Renal pelvis (tissue), 4 donors: ENCODE measurements around the gene PAK5. TPM values are rescaled to one million over a fixed set of nuclear protein-coding genes. Genes with fewer than 3 reads are reported as not detected.
"Not testable (repeated sequence)": the region's sequence is repeated elsewhere in the genome, so short reads cannot be mapped to it uniquely, and the experiment has no call there.

Experiments
- DNase-seq: peaks from one replicate; pipeline ENCODE4 v3.0.0-alpha.2; 2013
- polyA plus RNA-seq, 3 donors: library from polyadenylated mRNA; unstranded; fragments of 120-200 nt; gene quantifications; one replicate each; pipeline ENCODE4 v1.2.1, GENCODE V29; 2013; ENCODE audit not compliant: insufficient read length in 3 of 3

Gene PAK5
- polyA plus RNA-seq, 3 donors = 0.49 to 0.60 (median 0.52) TPM

- no peak for DNase-seq
Observed at GRCh38 chr20:9686001-9686400, 152.9 kb downstream of the PAK5 start.

GRCh38 chr20:9685011-9685410, 153.9 kb downstream of the PAK5 start:
- no peak for DNase-seq

- DNase-seq = no peak
Observed at GRCh38 chr20:9677100-9677623, 161.7 kb downstream of the PAK5 start.

GRCh38 chr20:9672981-9673380, 165.9 kb downstream of the PAK5 start:
- DNase-seq = no peak

- DNase-seq = no peak
Observed at GRCh38 chr20:9672027-9672426, 166.8 kb downstream of the PAK5 start.

- no peak for DNase-seq
Observed at GRCh38 chr20:9668381-9668780, 170.5 kb downstream of the PAK5 start.

GRCh38 chr20:9663423-9663822, 175.5 kb downstream of the PAK5 start:
- no peak for DNase-seq

- DNase-seq = peak; percentile 52
Observed at GRCh38 chr20:9660236-9660868, 178.5 kb downstream of the PAK5 start.

GRCh38 chr20:9647741-9648140, 191.1 kb downstream of the PAK5 start:
- no peak for DNase-seq

- no peak for DNase-seq
Observed at GRCh38 chr20:9646375-9646774, 192.5 kb downstream of the PAK5 start.

- DNase-seq = no peak
Observed at GRCh38 chr20:9642882-9643281, 196.0 kb downstream of the PAK5 start.

GRCh38 chr20:9641499-9642000, 197.3 kb downstream of the PAK5 start:
- DNase-seq = not testable (repeated sequence)

GRCh38 chr20:9637889-9638288, 201.0 kb downstream of the PAK5 start:
- DNase-seq = no peak

- no peak for DNase-seq
Observed at GRCh38 chr20:9635750-9636149, 203.1 kb downstream of the PAK5 start.

- no peak for DNase-seq
Observed at GRCh38 chr20:9634327-9634726, 204.5 kb downstream of the PAK5 start.

GRCh38 chr20:9632991-9633390, 205.9 kb downstream of the PAK5 start:
- DNase-seq = no peak

GRCh38 chr20:9632265-9632664, 206.6 kb downstream of the PAK5 start:
- DNase-seq = no peak

DNA sequence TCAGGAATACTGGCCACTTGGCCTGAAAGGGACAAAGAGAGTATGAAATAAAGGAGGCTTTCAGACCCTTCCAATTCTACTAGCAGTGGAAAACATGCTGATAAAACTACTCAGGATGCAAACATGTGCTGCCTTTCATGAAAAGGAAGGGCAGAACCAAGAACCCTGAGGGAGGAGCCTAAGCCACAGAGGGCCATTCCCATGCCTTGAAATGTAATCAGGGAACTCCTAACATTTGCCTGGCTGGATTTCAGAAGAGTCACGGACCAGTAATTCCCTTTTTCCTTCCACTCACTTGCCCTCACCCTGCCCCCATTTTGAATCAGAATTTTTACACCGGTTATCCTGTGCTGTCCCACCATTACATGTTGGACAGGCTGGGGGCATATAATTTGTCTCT, 208.3 kb downstream of the PAK5 start:
- DNase-seq = no peak

DNA sequence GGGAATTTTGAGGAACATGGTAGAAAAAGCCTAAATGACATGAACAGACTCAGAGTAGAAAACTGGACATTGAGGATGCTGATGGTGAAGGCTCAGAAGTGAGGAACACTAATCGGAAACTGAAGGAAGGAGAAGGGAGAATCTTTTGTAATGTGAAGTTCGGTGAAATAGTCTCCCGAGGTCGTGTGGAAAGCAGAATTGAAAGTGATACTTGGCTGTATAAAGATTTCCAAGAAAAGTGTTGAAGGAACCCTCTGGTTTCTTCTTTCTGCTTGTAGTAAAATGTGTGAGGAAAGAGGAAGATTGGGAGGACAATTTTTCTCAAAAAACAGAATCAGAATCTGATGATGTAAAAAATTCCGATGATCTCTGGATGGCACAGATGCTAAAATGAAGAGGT, 209.0 kb downstream of the PAK5 start:
- DNase-seq = no peak

DNA sequence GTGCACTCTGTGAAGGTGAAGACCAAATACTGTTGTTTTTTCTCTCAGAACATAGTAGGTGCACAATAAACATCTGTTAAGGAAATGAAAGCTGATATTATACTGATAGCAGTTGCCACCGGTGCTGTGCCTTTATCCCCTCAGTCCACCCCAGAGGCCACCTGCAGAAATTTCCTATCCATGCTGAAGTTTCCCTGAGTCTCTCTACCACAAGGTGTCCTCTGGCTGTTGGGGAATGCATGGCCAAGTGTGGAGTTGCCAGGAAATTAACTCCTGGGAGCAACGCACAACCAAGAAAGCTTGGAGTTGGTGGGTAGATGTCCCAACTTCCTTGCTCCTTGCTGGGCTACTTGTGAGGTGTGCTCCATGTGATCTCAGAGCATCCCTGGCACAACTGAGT, 210.3 kb downstream of the PAK5 start:
- no peak for DNase-seq

GRCh38 chr20:9628141-9628540, 210.7 kb downstream of the PAK5 start:
- no peak for DNase-seq

GRCh38 chr20:9627219-9627618, 211.7 kb downstream of the PAK5 start:
- no peak for DNase-seq

DNA sequence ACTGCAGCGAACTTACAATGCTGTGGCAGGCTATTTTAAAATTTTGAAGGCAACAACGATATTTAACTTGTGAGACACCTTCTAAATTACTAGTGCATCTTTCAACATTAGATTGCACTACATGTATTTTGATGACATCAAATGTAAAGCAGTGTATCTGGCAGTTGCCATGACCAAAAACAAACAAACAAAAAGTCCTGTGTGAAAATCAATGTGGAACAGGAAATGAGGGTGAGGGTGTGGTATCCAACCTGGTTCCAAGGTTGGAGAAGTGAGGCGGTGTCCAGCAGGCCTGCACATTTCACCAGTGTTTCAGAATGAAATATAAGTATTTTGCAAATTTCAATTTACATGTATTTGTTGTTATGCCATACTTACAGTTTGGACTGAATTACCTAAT, 212.5 kb downstream of the PAK5 start:
- DNase-seq = no peak

DNA sequence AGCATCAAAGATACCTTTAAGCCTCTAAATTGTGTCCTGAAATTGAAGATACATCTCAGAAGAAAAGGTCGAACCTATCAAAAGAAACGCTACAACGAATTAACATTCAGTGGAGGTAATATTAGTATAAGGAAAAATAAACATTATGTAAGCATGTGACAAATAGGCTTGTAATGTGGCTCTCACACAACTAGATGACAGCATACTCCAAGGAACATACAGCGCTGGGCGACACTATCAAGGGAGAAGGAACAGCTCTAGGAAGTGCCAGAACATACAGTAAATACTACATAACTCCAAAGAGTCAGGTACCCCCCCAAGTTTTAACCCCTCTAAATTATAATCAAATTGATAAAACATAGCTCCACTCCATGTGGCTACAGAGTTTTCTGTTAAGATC, 220.9 kb downstream of the PAK5 start:
- DNase-seq = peak; percentile 21
